OCI-LY7 (cell line): ENCODE results near the gene ZNF668.

Experiments
- CTCF ChIP-seq: fragments of 200-600 bp; sonication (generic); conservative IDR thresholded peaks from 2 replicates; pipeline ENCODE4 v1.5.1; 2014; ENCODE audit warnings: mild to moderate bottlenecking, antibody characterized with exemption, low read length, moderate library complexity, mixed read lengths
- EZH2phosphoT487 ChIP-seq: fragments of 200-600 bp; sonication (generic); IDR thresholded peaks from 2 replicates; pipeline ENCODE4 v1.6.1; 2018; ENCODE audit warnings: low read depth, borderline replicate concordance, mild to moderate bottlenecking, mixed run types, antibody characterized with exemption, low read length, moderate library complexity, mixed read lengths

GRCh38 chr16:31108035-31108793 is 34.2 kb upstream of the ZNF668 start, which contains the start of gene BCKDK:
- no peak for TF ChIP-seq CTCF
- no peak for TF ChIP-seq EZH2phosphoT487
